NCI-H1417 treated with DMSO at 0.1 percent for 48 hours (cell line): ENCODE data around the gene UBE2F.
A peak's percentile ranks its signal among the peaks of the same experiment; 100 is the strongest.

Source experiments
- DNase-seq: peaks from one replicate; lab custom pipeline; 2025; lab: John Stamatoyannopoulos, UW

The UBE2F gene, protein sequence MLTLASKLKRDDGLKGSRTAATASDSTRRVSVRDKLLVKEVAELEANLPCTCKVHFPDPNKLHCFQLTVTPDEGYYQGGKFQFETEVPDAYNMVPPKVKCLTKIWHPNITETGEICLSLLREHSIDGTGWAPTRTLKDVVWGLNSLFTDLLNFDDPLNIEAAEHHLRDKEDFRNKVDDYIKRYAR

DNA sequence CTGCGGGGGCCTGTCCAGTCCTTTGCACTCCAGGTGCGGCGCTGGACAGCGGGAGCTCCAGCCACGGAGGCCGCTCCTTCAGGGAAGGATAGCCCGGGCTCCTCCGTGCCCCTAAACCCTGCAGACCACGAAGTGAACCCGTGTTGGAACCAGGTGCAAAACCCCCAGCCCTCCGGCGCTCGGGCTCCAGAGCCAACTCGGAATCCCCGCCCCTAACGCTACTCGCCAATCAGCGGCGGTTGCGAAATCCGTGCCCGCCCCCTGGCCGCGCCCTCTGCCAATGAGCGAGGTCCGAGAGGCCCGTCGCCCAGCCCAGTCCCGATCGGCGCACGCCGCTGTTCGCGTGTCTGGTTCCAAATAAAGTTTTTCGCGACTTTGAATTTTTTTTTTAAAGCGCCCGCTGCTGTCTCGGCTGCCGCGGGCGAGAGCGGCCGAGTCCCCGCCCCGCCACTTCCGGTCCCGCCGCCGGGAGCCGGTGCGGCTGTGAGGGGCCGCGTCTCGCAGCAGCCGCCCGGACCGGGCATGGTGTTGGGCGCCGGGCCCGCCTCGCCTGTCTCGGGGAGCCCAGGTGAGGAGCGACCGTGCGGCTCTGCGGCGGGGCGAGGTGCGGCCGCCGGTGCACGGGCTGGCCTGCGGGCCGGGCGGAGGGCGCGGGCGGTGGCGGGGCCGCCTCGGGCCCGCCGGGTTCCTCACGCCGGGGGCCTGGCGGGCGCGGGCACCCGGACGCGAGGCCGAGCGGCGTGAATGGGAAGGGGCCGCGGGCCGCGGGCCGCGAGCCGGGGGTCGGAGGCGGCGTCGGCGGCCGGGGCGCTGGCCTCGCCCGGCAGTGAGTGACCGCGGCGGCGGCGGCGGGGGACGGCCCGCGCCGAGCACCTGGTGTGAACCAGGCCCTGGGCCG, at the start of gene UBE2F:
Gene UBE2F (plus strand): TSS at position 450 of the 898 bp plus-strand sequence. CDS start 6,094 bp downstream, outside the sequence.
- DNase-seq = peak; percentile 69

DNA sequence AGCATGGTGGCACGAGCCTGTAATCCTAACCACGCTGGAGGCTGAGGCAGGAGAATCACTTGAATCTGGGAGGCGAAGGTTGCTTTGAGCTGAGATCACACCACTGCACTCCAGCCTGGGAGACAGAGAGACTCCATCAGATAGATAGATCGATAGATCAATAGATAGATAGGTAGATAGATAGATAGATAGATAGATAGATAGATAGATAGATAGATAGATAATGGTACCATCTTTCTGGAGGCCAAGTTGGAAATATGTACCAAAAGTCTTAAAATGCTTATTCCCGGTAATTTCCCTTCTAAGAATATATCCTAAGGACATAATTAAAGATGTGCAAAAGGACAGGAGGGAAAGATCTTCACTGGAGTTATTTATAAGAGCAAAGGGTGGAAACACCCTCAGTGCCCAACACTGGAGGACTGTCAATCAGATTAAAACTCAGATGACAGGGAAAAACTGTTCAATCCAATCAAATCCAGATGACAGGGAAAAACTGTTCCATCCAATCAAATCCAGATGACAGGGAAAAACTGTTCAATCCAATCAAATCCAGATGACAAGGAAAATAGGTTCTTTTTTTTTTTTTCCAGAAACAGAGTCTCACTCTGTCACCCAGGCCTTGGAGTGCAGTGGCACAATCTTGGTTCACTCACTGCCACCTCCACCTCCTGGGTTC, 49.0 kb upstream of the UBE2F start:
- DNase-seq = no peak

DNA sequence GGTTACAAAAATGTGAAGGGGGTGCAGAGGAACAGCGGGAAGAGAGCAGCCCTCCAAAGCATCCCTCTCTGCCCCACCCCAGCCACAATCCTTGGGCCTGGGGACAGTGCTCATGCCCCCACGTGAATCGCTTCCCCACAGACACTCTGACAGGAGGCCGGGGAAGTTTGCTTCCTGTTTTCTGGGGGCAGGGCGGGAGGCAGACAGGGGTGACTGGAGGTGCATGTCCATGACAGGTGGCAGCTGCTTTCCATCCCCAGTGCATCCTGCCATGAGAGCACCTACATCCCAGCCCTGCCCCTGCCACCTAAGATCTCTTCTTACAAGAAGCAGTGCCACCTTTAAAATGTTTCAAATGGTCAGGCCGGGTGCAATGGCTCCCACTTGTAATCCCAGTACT, 47.2 kb upstream of the UBE2F start:
- DNase-seq = no peak

DNA sequence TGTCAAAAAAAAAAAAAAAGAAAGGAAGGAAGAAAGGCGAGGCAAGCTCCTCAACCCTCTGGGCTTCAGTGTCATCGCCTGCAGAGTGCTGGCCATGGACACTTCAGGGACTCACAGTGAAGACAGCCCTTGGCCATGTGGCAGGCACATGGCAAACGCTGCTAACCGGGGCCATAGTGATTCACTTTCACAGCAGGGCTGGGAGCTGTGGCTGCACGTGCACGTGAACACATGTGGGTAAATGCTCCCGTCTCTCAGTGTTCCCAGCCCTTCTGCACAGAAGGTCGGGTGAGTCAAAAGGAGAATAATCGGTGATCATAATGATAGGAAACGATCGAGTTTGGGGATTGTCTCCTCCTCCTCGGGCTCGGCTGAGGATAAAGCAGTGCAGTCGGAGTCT, 46.1 kb upstream of the UBE2F start:
- DNase-seq = no peak

DNA sequence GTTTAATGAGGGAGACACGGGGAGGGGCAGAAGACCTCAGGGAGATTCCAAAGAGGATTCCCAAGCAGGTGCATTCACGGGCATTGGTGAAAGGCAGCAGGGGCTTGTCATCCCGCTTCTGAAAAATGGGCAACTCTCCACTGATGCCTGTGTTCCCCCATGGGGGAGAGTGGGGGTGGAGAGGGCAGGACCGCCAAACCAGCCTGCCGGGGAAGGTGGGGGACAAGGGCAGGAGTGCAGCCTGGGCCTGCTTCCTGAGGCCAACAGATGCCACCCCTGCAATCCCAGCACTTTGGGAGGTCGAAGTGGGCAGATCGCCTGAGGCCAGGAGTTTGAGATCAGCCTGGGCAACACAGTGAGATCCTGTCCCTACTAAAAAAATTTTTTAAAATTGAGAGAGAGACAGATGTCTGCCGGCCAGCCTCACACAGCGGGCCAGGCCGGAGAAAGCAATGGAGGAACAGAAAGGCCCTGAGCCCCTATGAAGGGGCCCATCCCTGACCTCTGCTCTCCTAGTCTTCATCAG, 44.8 kb upstream of the UBE2F start:
- DNase-seq = no peak

DNA sequence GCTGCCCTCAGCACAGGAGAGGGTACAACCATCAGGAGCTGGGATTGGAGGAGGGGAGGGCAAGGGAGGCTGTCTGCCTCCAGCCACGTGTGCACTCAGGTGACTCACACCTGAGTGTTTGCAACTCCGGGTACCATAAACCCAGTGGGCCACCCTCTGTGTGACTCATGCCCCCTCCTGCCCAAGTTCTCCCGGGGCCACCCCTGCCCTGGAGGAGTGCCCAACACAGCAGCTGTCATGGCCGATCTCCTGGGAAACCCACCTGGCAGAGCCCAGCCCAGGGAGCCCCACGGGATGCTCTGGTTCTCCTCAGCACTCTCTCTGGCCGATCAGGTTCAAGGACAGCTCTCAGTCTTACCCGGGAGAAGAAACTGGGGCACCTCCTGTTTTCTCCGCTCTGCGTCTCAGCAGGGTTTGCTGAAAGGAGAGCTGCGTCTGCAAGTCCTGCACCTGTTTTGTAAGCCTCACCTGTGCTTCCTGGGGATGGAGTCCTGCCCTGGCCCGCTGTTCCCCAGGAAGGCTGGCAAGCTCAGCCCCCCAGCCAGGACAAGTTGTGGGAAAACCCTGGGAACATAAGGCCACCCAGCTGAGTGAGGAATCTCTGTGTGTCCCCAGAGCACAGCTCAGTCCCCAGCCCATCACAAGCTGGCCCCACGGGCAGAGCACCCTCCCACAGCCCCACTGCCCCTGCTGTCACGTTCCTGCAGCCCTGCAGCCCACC, 44.0 kb upstream of the UBE2F start:
- DNase-seq = no peak

DNA sequence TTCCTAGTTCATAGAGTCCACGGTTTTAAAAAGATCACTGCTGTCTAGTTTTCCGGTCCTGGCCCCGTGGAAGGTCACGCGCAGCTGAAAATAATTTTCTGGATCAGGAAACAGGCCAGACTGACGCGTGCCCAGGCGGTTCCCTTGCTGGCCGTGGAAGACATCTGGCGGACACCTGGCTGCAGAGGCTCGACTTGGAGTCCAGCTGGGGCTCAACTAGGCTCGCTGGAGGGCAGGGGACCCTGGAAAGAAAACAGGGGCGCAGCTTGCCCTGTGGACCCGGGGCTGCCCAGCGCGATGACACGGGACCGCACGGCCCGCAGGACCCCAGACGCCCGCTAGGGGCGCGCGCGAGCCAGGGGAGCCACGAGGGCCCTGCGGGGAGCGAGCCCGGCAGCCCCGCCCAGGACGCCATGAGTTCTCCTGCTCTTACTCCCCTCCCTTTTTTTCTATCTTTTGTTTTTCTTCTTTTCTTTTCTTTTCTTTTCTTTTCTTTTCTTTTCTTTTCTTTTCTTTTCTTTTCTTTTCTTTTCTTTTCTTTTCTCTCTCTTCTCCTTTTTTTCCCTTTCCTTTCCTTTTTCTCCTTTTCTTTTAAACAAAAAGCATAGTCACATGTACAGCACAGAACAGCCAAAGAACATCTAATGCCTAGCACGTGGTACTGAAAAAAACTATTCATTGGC, 43.2 kb upstream of the UBE2F start:
- DNase-seq = no peak

DNA sequence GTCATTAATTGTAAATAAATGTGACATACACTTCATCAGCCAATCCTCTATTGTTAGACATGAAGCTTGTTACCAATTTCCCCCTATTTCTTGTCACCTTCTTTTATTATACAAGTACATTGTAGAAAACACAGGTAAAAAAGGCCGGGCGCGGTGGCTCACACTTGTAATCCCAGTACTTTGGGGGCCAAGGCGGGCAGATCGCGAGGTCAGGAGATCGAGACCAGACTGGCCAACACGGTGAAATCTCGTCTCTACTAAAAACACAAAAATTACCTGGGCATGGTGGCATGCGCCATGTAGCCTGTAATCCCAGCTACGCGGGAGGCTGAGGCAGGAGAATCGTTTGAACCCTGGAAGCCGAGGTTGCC, 42.7 kb upstream of the UBE2F start:
- DNase-seq = no peak

DNA sequence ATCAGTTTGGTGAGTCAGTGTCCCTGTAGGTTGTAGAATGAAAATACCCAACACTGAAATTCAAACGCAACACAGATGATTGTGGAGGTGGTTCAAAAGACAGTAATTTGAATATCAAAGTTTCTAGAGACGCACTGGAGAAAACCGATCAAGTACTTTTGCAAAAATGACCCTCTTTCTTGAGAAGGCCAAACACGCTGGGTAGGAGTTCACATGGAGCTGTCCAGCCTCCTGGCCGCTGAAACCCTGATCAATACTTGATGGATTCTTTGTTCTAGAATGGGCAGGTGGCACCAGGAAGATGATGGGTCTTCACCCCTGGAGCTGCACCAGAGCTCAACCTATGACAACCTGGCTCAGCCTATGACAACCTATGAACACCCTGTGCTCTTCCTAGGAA, 39.7 kb upstream of the UBE2F start:
- no peak for DNase-seq

DNA sequence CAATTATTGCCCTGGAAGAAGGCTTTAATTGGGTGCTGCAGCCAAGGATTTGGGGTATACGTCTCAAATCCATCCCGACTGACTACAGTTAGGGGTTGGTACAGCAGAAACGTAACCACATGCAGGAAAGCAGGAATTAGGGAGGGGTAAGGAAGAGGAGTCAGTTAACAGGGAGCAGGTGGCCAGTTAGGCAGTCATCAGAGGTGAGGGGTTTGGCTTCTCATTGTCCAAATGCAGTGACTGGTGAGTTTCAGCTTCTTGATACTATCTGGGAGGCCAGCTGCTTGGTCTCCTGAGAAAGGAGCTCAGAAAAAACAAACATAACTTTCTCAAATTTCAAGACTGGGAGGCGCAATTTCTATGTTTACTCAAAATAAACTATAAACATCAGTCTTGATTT, 38.8 kb upstream of the UBE2F start:
- DNase-seq = no peak

DNA sequence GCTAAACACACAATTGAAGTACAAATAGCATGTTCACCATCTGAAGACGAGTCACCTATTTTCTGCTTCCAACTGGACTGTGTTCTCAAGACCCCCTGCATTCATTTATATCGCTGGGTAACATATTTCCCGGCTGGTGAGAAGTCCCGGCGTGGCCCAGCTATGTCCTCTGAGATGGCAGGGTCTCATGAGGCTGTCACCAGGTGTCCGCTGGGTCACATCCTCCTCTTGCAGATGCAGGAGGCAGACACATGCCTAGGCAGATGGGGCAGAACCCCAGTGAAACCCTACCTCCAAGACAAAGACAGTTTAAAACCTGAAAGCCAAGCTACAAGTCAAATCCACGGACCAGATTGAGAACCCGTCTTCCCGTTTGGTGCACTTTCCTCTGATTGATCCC, 36.8 kb upstream of the UBE2F start:
- DNase-seq = no peak

DNA sequence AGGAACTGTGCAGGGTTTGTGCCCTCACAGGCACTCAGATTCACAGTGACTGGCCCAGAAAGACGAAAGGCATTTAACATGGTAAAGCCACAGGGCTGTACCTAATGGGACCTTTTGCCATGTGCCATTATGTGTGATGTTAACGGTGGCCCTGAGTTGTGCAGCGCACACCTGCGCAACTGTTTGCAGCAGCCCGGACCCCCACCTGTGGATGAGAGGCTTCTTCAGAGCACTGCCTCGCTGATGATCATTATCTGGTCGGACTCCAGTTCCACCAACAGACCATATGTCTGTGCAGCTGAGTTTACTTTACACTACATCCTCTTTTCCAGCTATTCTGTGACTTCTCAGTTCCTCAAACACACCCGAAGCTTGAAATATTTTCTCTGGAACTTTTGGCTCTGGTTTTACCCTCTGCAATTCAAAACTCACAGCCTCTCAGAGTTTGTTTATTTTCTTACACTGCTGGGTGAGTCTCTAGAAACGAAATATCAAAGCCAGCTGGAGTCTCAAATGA, 35.6 kb upstream of the UBE2F start:
- no peak for DNase-seq

DNA sequence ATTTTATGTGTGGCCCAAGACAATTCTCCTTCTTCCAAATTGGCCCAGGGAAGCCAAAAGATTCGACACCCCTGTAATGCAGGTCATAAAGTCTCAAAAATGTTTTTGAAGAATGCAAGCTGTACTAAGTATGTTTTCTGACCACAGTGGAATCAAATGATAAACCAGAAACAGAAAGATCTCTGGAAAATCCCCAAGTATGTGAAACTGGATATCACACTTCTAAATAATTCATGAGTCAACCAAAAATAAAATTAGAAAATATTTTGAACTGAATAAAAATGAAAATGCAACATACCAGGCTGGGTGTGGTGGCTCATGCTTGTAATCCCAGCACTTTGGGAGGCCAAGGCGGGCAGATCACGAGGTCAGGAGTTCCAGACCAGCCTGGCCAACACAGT, 34.1 kb upstream of the UBE2F start:
- no peak for DNase-seq

DNA sequence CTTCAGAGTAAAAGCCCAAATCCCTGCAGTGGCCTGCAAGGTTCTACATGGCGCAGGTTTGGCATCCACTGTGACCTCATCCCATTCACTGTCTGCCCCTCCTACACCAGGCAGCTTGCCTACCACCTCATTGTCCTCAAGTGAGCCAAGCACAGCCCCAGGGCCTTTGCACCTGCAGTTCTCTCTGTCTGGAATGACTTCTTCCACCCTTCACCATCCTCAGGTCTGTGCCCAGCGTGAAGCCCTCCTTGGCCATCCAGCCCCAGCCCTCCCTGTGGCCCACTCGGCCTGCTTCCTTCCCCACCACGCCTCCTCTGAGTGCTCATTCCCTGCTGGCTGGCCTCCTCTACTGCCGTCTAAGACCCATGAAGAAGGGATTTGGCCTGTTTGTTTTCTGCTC, 32.6 kb upstream of the UBE2F start:
- DNase-seq = no peak

DNA sequence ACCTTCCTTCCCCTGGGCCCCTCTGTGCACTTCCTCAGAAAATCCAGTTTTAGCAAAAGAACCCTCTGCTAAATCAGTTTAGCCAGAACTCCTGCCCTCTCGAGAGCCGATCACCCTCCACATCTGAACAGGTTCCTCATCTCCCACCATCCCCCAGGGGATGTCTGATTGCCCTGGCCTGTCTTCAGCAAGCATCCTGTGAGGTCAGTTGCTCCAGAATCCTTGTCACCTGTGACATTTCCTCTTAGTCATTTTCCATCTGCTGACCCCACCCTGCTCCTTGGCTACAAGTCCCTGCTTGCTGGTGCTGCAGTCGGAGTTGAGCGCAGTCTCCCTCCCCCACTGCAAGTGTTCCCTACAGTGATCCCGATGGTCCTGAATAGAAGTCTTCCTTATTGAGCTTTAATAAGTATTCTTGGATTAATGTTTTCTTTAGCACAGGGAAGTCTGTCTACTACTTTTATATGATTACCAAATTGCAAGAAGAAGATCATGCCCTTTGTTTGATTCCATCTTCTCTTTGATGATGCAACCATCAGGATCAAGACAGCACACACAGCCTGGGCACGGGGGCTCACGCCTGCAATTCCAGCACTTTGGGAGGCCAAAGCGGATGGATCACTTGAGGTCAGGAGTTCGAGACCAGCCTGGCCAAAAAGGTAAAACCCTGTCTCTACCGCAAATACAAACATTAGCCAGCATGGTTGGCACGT, 30.9 kb upstream of the UBE2F start:
- DNase-seq = no peak

DNA sequence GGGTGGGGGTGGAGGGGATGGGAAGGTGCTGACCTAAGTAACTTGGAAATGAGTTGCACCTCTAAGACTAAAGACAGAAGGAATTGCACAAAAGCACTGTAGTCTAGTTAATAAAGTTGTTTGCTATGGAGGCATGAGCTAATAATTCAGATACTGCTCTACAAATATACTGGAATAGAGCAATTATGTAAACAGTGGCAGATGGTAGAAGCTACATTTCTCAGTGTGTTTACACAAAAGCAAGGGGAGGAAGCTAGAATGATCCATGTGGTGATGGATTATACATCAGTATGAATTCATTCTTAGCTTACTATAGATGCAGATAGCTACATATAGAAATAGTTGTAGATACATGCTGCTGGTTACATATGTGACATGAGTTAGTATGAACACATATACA, 27.6 kb upstream of the UBE2F start:
- DNase-seq = no peak

DNA sequence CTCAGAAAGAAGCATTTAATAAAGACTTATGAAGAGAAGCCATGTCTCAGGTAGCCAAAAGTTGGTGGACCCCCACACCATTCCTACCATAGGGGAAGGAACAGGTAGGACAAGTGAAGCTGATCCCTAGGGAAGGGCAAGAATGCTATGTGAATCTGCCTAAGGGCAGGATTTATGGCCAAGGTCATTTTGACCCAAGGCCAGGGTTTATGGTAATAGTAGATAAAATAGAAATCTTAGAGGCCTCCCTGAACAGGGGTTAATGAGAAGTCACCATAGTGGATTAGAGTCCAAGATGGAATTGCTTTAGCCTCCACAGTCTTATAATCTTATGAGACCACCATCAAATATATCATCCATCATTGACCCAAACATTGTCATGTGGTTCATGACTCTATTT, 26.0 kb upstream of the UBE2F start:
- DNase-seq = no peak

DNA sequence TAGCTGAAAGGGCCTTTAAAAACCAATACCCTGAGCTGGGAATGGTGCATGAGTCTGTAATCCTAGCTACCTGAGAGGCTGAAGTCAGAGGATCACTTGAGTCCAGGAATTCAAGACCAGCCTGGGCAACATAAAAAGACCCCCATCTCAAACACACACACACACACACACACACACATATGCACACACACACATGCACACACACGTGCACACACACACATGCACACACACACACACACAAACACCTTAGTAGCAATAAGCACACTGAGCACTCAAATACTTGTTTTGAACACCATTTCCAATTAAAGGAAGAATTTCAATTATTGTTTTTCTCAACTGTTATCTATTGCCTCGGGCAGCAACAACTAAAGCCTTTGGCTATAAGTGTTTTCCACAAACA, 25.6 kb upstream of the UBE2F start:
- DNase-seq = no peak

DNA sequence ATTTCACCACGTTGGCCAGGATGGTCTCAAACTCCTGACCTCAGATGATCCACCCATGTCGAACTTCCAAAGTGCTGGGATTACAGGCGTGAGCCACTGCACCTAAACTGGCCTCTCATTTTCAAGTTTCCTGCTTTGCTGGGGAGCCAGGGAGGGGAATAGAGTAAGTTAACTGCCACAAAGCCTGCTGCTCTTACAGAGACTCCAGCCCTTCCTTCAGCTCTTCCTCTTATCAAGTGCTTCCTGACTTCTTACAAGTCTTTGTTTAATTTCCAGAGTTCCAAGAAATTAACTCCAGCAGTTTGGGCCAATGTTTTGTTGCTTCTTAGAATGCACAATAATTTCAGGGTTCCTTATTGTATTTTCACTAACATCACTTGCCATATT, 24.3 kb upstream of the UBE2F start:
- no peak for DNase-seq

DNA sequence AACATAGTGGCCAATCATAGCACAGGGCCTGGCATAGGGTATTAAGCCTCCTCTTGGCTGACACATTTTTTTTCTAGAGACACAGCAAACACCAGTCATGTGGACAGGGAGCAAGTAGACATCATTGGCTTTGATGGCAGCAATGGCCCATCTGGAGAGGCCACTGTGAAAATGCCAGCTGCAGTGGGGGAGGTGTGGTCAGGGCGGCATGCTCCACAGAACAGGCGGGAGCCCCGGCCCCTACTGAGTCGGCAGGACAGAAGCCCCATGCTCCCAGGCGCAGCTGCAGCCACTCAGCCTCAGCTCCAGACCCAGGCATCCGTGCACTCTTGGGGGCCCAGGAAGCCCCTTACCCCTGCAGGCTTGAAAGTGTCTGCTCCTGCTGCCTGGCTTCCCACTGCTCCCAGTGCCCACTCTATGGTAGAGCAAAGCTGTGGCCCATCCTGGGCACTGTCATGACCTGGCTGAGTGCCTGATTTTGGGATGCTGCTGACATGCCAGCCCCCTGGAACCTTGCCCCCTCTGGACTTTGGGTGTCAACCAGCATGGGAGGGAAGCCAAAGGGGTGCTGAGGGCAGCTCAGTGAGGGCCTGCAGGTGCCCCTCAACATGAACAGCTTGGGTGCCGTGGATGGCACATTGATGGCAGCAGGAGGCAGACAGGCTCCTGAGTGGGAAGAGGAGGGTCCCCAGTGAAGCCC, 23.3 kb upstream of the UBE2F start:
- no peak for DNase-seq
